Erythroblast (primary cell): ENCODE results near the gene PLA2G1B.

Experiments used
- GATA1 ChIP-seq: IDR thresholded peaks from 2 replicates; pipeline ENCODE4 v1.6.1; 2011; ENCODE audit warnings: low read depth, mild to moderate bottlenecking, control low read depth, low read length, moderate library complexity
- POLR2A ChIP-seq: IDR thresholded peaks from 2 replicates; pipeline ENCODE4 v1.6.1; 2011; ENCODE audit warnings: mild to moderate bottlenecking, low read length

DNA sequence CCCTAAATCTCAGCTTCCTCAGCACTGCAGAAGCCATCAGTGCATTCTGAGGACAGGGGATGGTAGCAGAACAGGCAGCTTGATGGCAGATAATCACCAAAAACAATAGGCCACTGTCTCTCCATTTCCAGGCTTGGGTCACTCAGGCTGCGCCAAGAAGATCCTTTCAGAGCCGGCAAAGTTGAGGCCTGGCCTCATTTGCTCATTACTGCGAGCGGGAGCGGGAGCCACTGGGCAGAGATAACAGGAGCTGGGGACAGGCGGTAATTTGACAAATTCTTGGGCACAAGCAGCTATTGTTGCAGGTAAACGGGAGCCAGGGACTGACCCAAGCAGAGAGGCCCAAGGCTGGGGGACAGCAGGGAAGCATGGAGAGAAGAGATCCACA is 39.3 kb upstream of the PLA2G1B start:
- TF ChIP-seq POLR2A: no peak
- TF ChIP-seq GATA1: no peak
